Naive thymus-derived CD8-positive, alpha-beta T cell (primary cell): ENCODE results near the gene LURAP1L. TPM values are rescaled to one million over a fixed set of nuclear protein-coding genes. Genes with fewer than 3 reads are reported as not detected.
"Not testable (repeated sequence)": the region's sequence is repeated elsewhere in the genome, so short reads cannot be mapped to it uniquely, and the experiment has no call there.

Source experiments
- ATAC-seq, 2 donors: fragments of 150-1000 bp; cut with Tn5 transposase in 1 of 2; sonication (Bioruptor Pico), chemical (Tn5 transposase) in 1 of 2; 1 replicate in 1 of 2; 2 replicates in 1 of 2; pipeline ENCODE4 v1.10.0; 2021; ENCODE audit warnings: mild to moderate bottlenecking in 2 of 2, moderate library complexity in 2 of 2
- POLR2A ChIA-PET: fragments of 350-600 bp; sonication (Branson Sonifier 250); formaldehyde crosslinking; loops from one replicate; lab custom pipeline; 2021; ENCODE audit warnings: antibody characterized with exemption; lab: Charles Lee
- DNase-seq, 10 donors: peaks; one replicate each; pipeline versions ENCODE4 v3.0.0 to v3.0.0-alpha.2; 2020 to 2022
- H3K27ac Mint-ChIP-seq, 10 donors: one replicate each; pipeline ENCODE4 v1.8.0; 2020 to 2022; ENCODE audit warnings: mild to moderate bottlenecking in 10 of 10, mixed read lengths in 10 of 10, moderate library complexity in 4 of 10, inconsistent platforms in 1 of 10
- H3K27me3 Mint-ChIP-seq, 5 donors: one replicate each; pipeline ENCODE4 v1.8.0; 2021 to 2022; ENCODE audit warnings: mixed read lengths in 5 of 5
- H3K36me3 Mint-ChIP-seq, 3 donors: one replicate each; pipeline ENCODE4 v1.8.0; 2020 to 2022; ENCODE audit warnings: mixed read lengths in 3 of 3, mild to moderate bottlenecking in 2 of 3, inconsistent platforms in 1 of 3
- H3K4me1 Mint-ChIP-seq, 4 donors: one replicate each; pipeline ENCODE4 v1.8.0; 2021 to 2022; ENCODE audit warnings: mixed read lengths in 4 of 4
- H3K4me3 Mint-ChIP-seq, 10 donors: one replicate each; pipeline ENCODE4 v1.8.0; 2020 to 2022; ENCODE audit warnings: mild to moderate bottlenecking in 10 of 10, mixed read lengths in 10 of 10, moderate library complexity in 6 of 10, inconsistent platforms in 1 of 10
- H3K9me3 Mint-ChIP-seq, 9 donors: one replicate each; pipeline ENCODE4 v1.8.0; 2020 to 2022; ENCODE audit warnings: mixed read lengths in 9 of 9, mild to moderate bottlenecking in 3 of 9, inconsistent platforms in 1 of 9, moderate library complexity in 1 of 9
- polyA plus RNA-seq, 3 donors: library from polyadenylated mRNA; unstranded; fragments of 300-500 nt; fragmentation: Illumina TruSeq; gene quantifications; one replicate each; pipeline ENCODE4 v1.2.3, GENCODE V29; 2021
- total RNA-seq, 8 experiments: library from RNA in 2 of 8; stranded (reverse) in 2 of 8; gene quantifications; one replicate each; pipeline ENCODE4 v1.2.3 and lab custom pipeline; 2021 to 2026

Gene LURAP1L
- total and polyA plus RNA-seq, 5 experiments from 2014 or later, result not detected

GRCh38 chr9:12856603-12857002, 81.8 kb downstream of the LURAP1L start:
- no peaks in the 10 kb centered on the region for H3K4me1 Mint-ChIP-seq
- POLR2A ChIA-PET, result no interaction called here
- peak overlapping the region in 1 of 10 donors; percentile 72 for H3K27ac Mint-ChIP-seq
- ATAC-seq, result no peak
- H3K4me3 Mint-ChIP-seq, result no peak overlapping the region
- peaks cover 0 to 22% (median 11%) of the 10 kb centered on the region in 9 donors for H3K9me3 Mint-ChIP-seq
- H3K27me3 Mint-ChIP-seq, result no peaks in the 10 kb centered on the region
- no peak for DNase-seq
- H3K36me3 Mint-ChIP-seq, result no peaks in the 10 kb centered on the region

GRCh38 chr9:12859704-12860251, 85.0 kb downstream of the LURAP1L start:
- Mint-ChIP-seq H3K9me3 (peaks cover 0 to 19% (median 6%) of the 10 kb centered on the region in 9 donors), H3K27me3 (no peaks in the 10 kb centered on the region), H3K4me1 (no peaks in the 10 kb centered on the region), H3K27ac (no peak overlapping the region), H3K4me3 (no peak overlapping the region), H3K36me3 (no peaks in the 10 kb centered on the region)
- POLR2A ChIA-PET, result no interaction called here
- ATAC-seq (no peak), DNase-seq (no peak)

- no peak overlapping the region for H3K4me3 Mint-ChIP-seq
- no peak overlapping the region for H3K27ac Mint-ChIP-seq
- H3K27me3 Mint-ChIP-seq, result no peaks in the 10 kb centered on the region
Measured at GRCh38 chr9:12860998-12861397, 86.2 kb downstream of the LURAP1L start.

GRCh38 chr9:12862611-12863410, 88.0 kb downstream of the LURAP1L start:
- POLR2A ChIA-PET, result no interaction called here
- H3K9me3 Mint-ChIP-seq, result peaks cover 0 to 27% (median 8%) of the 10 kb centered on the region in 9 donors
- ATAC-seq (no peak), DNase-seq (no peak)
- H3K4me1 Mint-ChIP-seq, result no peaks in the 10 kb centered on the region
- no peak overlapping the region for H3K27ac Mint-ChIP-seq
- H3K27me3 Mint-ChIP-seq, result no peaks in the 10 kb centered on the region
- H3K4me3 Mint-ChIP-seq, result no peak overlapping the region
- no peaks in the 10 kb centered on the region for H3K36me3 Mint-ChIP-seq

More at GRCh38 chr9:12860998-12861397, 86.2 kb downstream of the LURAP1L start:
- Mint-ChIP-seq H3K4me1 (no peaks in the 10 kb centered on the region), H3K9me3 (peaks cover 4 to 15% (median 9%) of the 10 kb centered on the region in 9 donors), H3K36me3 (no peaks in the 10 kb centered on the region)
- POLR2A ChIA-PET, result no interaction called here
- no peak for DNase-seq
- ATAC-seq, result no peak

- H3K4me1 Mint-ChIP-seq, result no peaks in the 10 kb centered on the region
- H3K9me3 Mint-ChIP-seq, result peaks cover 3 to 35% (median 13%) of the 10 kb centered on the region in 9 donors
- ATAC-seq (no peak), DNase-seq (no peak)
- POLR2A ChIA-PET, result no interaction called here
- no peak overlapping the region for H3K4me3 Mint-ChIP-seq
- no peaks in the 10 kb centered on the region for H3K27me3 Mint-ChIP-seq
- H3K27ac Mint-ChIP-seq, result no peak overlapping the region
- H3K36me3 Mint-ChIP-seq, result no peaks in the 10 kb centered on the region
Measured at GRCh38 chr9:12863618-12864017, 88.8 kb downstream of the LURAP1L start.

GRCh38 chr9:12865380-12865779, 90.6 kb downstream of the LURAP1L start:
- peaks cover 6 to 48% (median 15%) of the 10 kb centered on the region in 9 donors for H3K9me3 Mint-ChIP-seq
- H3K27me3 Mint-ChIP-seq, H3K4me1 Mint-ChIP-seq, H3K4me3 Mint-ChIP-seq, POLR2A ChIA-PET, H3K36me3 Mint-ChIP-seq, ATAC-seq, H3K27ac Mint-ChIP-seq, DNase-seq: not testable (repeated sequence)

Other genes with a start within 250 kb of the LURAP1L start
- gene TYRP1, start 81.6 kb upstream of the LURAP1L start, total RNA-seq, result not detected
- gene TYRP1, start 81.6 kb upstream of the LURAP1L start, polyA plus RNA-seq, result not detected